ENCODE results near the gene NRXN3. TPM values are rescaled to one million over a fixed set of nuclear protein-coding genes. Genes with fewer than 3 reads are reported as not detected.
A peak's percentile ranks its signal among the peaks of the same experiment; 100 is the strongest.

The NRXN3 gene
- polyA plus RNA-seq, 1 experiment, result 1.1 TPM

- Histone ChIP-seq H3K4me3 (ENCODE audit: low read depth, low read length) (no peak overlapping the region), H3K9me3 (ENCODE audit: control insufficient read depth, insufficient read depth, low read length) (no peaks in the 10 kb centered on the region), H3K27ac (ENCODE audit: low read depth, low read length) (no peak overlapping the region), H3K27me3 (ENCODE audit: control insufficient read depth, insufficient read depth, low read length) (no peaks in the 10 kb centered on the region)
- ChIA-PET POLR2A (no interaction called here), CTCF (interaction anchor here (0.7 to 2.4 kb wide), 15 partner anchors 9 to 609 kb away, joined by 3 to 10 read pairs (median 3); no protein-coding TSS in a partner anchor)
- TF ChIP-seq CTCF (IDR thresholded peaks at IDR 0.05; ENCODE audit: low read depth, low read length), result no peak
- DNase-seq (ENCODE audit: low read depth, low spot score), result no peak
Measured at GRCh38 chr14:79543348-79543747, 1373.2 kb downstream of the NRXN3 start.

GRCh38 chr14:79543967-79544697 lies 1374.0 kb downstream of the NRXN3 start:
- H3K4me3 ChIP-seq (ENCODE audit: low read depth, low read length), result no peak overlapping the region
- H3K27ac ChIP-seq (ENCODE audit: low read depth, low read length), result no peak overlapping the region
- TF ChIP-seq CTCF (IDR thresholded peaks at IDR 0.05; ENCODE audit: low read depth, low read length), result peak; percentile 53
- no peak for DNase-seq (ENCODE audit: low read depth, low spot score)
- H3K9me3 ChIP-seq (ENCODE audit: control insufficient read depth, insufficient read depth, low read length), result no peaks in the 10 kb centered on the region
- no peaks in the 10 kb centered on the region for H3K27me3 ChIP-seq (ENCODE audit: control insufficient read depth, insufficient read depth, low read length)
- ChIA-PET POLR2A (no interaction called here), CTCF (interaction anchor here (0.6 to 2.4 kb wide), 18 partner anchors 8 to 1316 kb away, joined by 3 to 10 read pairs (median 3); no protein-coding TSS in a partner anchor)

- H3K27me3 ChIP-seq (ENCODE audit: control insufficient read depth, insufficient read depth, low read length), result no peaks in the 10 kb centered on the region
- DNase-seq (ENCODE audit: low read depth, low spot score), result peak; percentile 33
- H3K27ac ChIP-seq (ENCODE audit: low read depth, low read length), result no peak overlapping the region
- H3K4me3 ChIP-seq (ENCODE audit: low read depth, low read length), result no peak overlapping the region
- no peaks in the 10 kb centered on the region for H3K9me3 ChIP-seq (ENCODE audit: control insufficient read depth, insufficient read depth, low read length)
- no peak for TF ChIP-seq CTCF (IDR thresholded peaks at IDR 0.05; ENCODE audit: low read depth, low read length)
- ChIA-PET CTCF (interaction anchor here (0.7 to 2.1 kb wide), 8 partner anchors 10 to 611 kb away, joined by 3 to 9 read pairs (median 4); no protein-coding TSS in a partner anchor), POLR2A (no interaction called here)
Measured at GRCh38 chr14:79544698-79545070, 1374.5 kb downstream of the NRXN3 start.

- H3K9me3 ChIP-seq (ENCODE audit: control insufficient read depth, insufficient read depth, low read length), result no peaks in the 10 kb centered on the region
- CTCF ChIA-PET, result no interaction called here
- H3K27ac ChIP-seq (ENCODE audit: low read depth, low read length), result no peak overlapping the region
- DNase-seq (ENCODE audit: low read depth, low spot score), result no peak
- TF ChIP-seq CTCF (IDR thresholded peaks at IDR 0.05; ENCODE audit: low read depth, low read length), result no peak
- H3K4me3 ChIP-seq (ENCODE audit: low read depth, low read length), result no peak overlapping the region
- POLR2A ChIA-PET, result no interaction called here
- no peaks in the 10 kb centered on the region for H3K27me3 ChIP-seq (ENCODE audit: control insufficient read depth, insufficient read depth, low read length)
Measured at GRCh38 chr14:79548836-79549235, 1378.7 kb downstream of the NRXN3 start.

GRCh38 chr14:79549515-79549914 lies 1379.3 kb downstream of the NRXN3 start:
- H3K27ac ChIP-seq (ENCODE audit: low read depth, low read length), result no peak overlapping the region
- H3K9me3 ChIP-seq (ENCODE audit: control insufficient read depth, insufficient read depth, low read length), result no peaks in the 10 kb centered on the region
- ChIA-PET CTCF (no interaction called here), POLR2A (no interaction called here)
- TF ChIP-seq CTCF (IDR thresholded peaks at IDR 0.05; ENCODE audit: low read depth, low read length), result no peak
- H3K27me3 ChIP-seq (ENCODE audit: control insufficient read depth, insufficient read depth, low read length), result no peaks in the 10 kb centered on the region
- no peak for DNase-seq (ENCODE audit: low read depth, low spot score)
- no peak overlapping the region for H3K4me3 ChIP-seq (ENCODE audit: low read depth, low read length)

Measured in AG04450 (cell line).